ENCODE data around the gene SMYD3. TPM values are rescaled to one million over a fixed set of nuclear protein-coding genes. Genes with fewer than 3 reads are reported as not detected.

The SMYD3 gene
- total and polyA plus RNA-seq, 2 donors (not counting 3 experiments of a cell fraction or from before 2014, with no cell fraction given), result 16.0 to 32.1 TPM

DNA sequence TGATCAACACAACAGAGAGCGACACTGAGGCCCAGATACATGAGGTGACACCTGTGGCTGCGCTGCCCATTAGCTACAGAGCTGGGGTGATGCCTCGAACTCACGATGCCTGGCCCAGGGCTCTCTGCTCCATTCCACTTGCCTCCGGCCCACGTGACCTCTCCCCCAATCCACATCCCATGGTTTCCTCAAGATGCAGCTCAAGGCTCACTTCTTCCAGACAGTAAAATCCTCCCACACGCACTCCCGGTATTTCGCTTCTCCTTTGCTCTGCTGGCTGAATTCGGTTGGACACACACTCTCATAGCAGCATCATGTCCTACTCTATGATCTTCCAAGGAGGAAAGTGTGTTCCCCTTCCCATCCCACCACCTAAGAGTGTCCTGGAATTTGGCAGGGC lies 679.8 kb downstream of the SMYD3 start:
- no peak for DNase-seq (ENCODE audit: low read depth, low spot score)
- no peak for FAIRE-seq
- H2AFZ ChIP-seq (ENCODE audit: low read depth, low read length), result no peak overlapping the region
- no peaks in the 10 kb centered on the region for H3K4me1 ChIP-seq (ENCODE audit: control insufficient read depth, extremely low read depth, insufficient read depth, low read length)
- TF ChIP-seq EZH2 (IDR thresholded peaks at IDR 0.05; ENCODE audit: borderline replicate concordance, low read depth, low read length, severe bottlenecking) (no peak), GATA2 (IDR thresholded peaks at IDR 0.05; ENCODE audit: insufficient read depth, insufficient read length, low read depth, low read length) (no peak), POLR2A (IDR thresholded peaks at IDR 0.05; ENCODE audit: low read depth, low read length) (no peak), JUN (IDR thresholded peaks at IDR 0.05; ENCODE audit: borderline replicate concordance, insufficient read depth, insufficient read length, low read depth) (no peak), FOS (IDR thresholded peaks at IDR 0.05; ENCODE audit: borderline replicate concordance, insufficient read depth, low read length) (no peak), POLR2AphosphoS5 (IDR thresholded peaks at IDR 0.05; ENCODE audit: insufficient read depth, low read depth, low read length) (no peak)
- TF ChIP-seq, protein P1, sequence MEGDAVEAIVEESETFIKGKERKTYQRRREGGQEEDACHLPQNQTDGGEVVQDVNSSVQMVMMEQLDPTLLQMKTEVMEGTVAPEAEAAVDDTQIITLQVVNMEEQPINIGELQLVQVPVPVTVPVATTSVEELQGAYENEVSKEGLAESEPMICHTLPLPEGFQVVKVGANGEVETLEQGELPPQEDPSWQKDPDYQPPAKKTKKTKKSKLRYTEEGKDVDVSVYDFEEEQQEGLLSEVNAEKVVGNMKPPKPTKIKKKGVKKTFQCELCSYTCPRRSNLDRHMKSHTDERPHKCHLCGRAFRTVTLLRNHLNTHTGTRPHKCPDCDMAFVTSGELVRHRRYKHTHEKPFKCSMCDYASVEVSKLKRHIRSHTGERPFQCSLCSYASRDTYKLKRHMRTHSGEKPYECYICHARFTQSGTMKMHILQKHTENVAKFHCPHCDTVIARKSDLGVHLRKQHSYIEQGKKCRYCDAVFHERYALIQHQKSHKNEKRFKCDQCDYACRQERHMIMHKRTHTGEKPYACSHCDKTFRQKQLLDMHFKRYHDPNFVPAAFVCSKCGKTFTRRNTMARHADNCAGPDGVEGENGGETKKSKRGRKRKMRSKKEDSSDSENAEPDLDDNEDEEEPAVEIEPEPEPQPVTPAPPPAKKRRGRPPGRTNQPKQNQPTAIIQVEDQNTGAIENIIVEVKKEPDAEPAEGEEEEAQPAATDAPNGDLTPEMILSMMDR (IDR thresholded peaks at IDR 0.05; ENCODE audit: extremely low read depth in 1 of 2, insufficient read depth in 1 of 2, low read depth in 1 of 2, low read length in 2 of 2), result no peak
- TF ChIP-seq, protein P2, sequence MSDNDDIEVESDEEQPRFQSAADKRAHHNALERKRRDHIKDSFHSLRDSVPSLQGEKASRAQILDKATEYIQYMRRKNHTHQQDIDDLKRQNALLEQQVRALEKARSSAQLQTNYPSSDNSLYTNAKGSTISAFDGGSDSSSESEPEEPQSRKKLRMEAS (IDR thresholded peaks at IDR 0.05; ENCODE audit: insufficient read depth, insufficient read length), result no peak
- no peaks in the 10 kb centered on the region for H3K9me1 ChIP-seq (replicated peaks; ENCODE audit: control insufficient read depth, extremely low read depth, insufficient read depth, low read length)
- intact Hi-C loops (cut with micrococcal nuclease), result no loop called here
- dilution Hi-C loops (cut with MboI; ENCODE audit: extremely low pct_ligation_motif_present, low sequenced_read_pairs), result no loop called here
- no peaks in the 10 kb centered on the region for H4K20me1 ChIP-seq (replicated peaks; ENCODE audit: control insufficient read depth, extremely low read depth, insufficient read depth, low read length)
- H3K4me2 ChIP-seq (ENCODE audit: insufficient read depth, low read length), result no peak overlapping the region
- no peaks in the 10 kb centered on the region for H3K9me3 ChIP-seq (replicated peaks; ENCODE audit: control insufficient read depth, insufficient read depth, low read length)
- H3K27ac ChIP-seq (ENCODE audit: insufficient read depth, low read depth, low read length), result no peak overlapping the region
- ChIA-PET POLR2A (no interaction called here), CTCF (interaction anchor here (0.9 kb wide), 1 partner anchor 62 kb away, joined by 3 read pairs; no protein-coding TSS in a partner anchor)
- BruUV-seq (replicated peaks), result no TSS peak
- no peak overlapping the region for H3K9ac ChIP-seq (replicated peaks; ENCODE audit: extremely low read depth, insufficient read depth, low read length)
- no peak overlapping the region for H3K4me3 ChIP-seq (replicated peaks in 1 of 3; ENCODE audit: insufficient read depth in 1 of 3, low read depth in 1 of 3, low read length in 3 of 3)
- H3K36me3 ChIP-seq (ENCODE audit: control insufficient read depth in 2 of 2, extremely low read depth in 1 of 2, insufficient read depth in 2 of 2, low read length in 2 of 2), result no peaks in the 10 kb centered on the region
- no peaks in the 10 kb centered on the region for H3K27me3 ChIP-seq (ENCODE audit: control insufficient read depth in 2 of 2, insufficient read depth in 2 of 2, low read length in 2 of 2)
- H3K79me2 ChIP-seq (ENCODE audit: control insufficient read depth, insufficient read depth, low read length), result no peaks in the 10 kb centered on the region
